Fibroblast of villous mesenchyme (primary cell): ENCODE data around the gene USF3. TPM values are rescaled to one million over a fixed set of nuclear protein-coding genes. Genes with fewer than 3 reads are reported as not detected.

Experiments
- DNase-seq: peaks from one replicate; pipeline ENCODE4 v3.0.0-alpha.2; 2010; ENCODE audit warnings: low read depth
- H3K4me3 ChIP-seq: 2 replicates; pipeline ENCODE4 v1.5.1; 2011; ENCODE audit warnings: low read depth, mild to moderate bottlenecking, low read length
- total RNA-seq: library from RNA; depleted of rRNA; stranded (reverse); fragments of >200 nt; gene quantifications from 2 replicates; pipeline ENCODE4 v1.2.3, GENCODE V29; 2012
- TF ChIP-seq, protein P1 (sequence below): IDR thresholded peaks from 2 replicates; pipeline ENCODE4 v1.5.1; 2012; ENCODE audit warnings: low read depth, mild to moderate bottlenecking, low read length; ENCODE audit not compliant: insufficient read depth

Gene USF3
- 7.7 and 12.5 TPM in 2 replicates for total RNA-seq

- H3K4me3 ChIP-seq, result peak within 1 kb of the TSS; percentile 76
- TF ChIP-seq, protein P1, sequence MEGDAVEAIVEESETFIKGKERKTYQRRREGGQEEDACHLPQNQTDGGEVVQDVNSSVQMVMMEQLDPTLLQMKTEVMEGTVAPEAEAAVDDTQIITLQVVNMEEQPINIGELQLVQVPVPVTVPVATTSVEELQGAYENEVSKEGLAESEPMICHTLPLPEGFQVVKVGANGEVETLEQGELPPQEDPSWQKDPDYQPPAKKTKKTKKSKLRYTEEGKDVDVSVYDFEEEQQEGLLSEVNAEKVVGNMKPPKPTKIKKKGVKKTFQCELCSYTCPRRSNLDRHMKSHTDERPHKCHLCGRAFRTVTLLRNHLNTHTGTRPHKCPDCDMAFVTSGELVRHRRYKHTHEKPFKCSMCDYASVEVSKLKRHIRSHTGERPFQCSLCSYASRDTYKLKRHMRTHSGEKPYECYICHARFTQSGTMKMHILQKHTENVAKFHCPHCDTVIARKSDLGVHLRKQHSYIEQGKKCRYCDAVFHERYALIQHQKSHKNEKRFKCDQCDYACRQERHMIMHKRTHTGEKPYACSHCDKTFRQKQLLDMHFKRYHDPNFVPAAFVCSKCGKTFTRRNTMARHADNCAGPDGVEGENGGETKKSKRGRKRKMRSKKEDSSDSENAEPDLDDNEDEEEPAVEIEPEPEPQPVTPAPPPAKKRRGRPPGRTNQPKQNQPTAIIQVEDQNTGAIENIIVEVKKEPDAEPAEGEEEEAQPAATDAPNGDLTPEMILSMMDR, result no peak
- peak; percentile 55 for DNase-seq
Observed at GRCh38 chr3:113695786-113696645, at the start of gene USF3. TSS of gene USF3 (minus strand) at chr3:113696642. CDS start at chr3:113674878, 21,764 bp downstream.

- TF ChIP-seq, protein P1, result peak; percentile 52
Observed at GRCh38 chr3:113745756-113746547, 49.5 kb upstream of the USF3 start, which contains the start of gene NAA50. TSS of gene NAA50 (minus strand) at chr3:113746249. CDS start at chr3:113745949, 300 bp downstream.

DNA sequence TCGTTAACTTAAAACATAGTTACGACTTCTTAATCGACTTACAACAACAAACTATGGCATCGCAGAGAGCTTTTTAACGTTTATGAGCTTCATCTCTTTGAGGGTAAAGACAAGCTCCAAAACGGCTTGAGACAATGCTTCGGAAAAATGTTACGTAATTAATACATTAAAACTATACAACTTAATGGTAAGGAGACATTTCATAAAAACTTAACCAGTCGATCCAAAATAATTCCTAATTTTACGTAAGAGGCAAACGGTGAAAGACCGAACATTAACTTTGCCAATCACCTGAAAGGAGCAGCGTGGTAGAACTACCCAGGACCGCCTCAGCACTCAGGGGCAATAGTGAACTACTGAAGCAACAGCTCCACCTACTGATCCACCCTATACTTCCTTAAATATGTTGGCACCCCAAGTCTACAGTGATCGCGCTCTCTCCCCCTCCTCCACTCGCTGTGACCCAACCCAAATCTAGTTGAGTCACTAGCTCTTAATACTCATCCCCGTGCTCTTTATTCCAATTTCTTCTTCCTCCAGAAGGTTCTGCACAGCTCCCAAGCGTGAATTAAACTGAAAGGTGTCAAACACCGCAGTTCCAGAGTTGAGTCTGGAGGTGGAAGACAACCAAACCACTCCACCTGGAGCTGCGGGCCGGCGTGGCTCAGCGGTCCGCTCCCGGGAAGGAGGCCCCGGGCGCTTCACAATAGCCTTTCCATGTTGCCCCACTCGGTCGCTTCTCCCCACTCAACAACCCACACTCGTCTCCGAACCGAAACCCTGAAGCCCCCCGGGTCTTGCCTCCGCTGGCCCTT lies 48.7 kb upstream of the USF3 start:
- H3K4me3 ChIP-seq, result peak overlapping the region; percentile 100
- TF ChIP-seq, protein P1, result peak; percentile 67
- peak; percentile 90 for DNase-seq

More at GRCh38 chr3:113745756-113746547, 49.5 kb upstream of the USF3 start, which contains the start of gene NAA50:
- DNase-seq, result peak; percentile 97
- H3K4me3 ChIP-seq, result peak within 1 kb of the TSS; percentile 100

- peak overlapping the region; percentile 100 for H3K4me3 ChIP-seq
- no peak for DNase-seq
- TF ChIP-seq, protein P1, result no peak
Observed at GRCh38 chr3:113743006-113743630, 46.7 kb upstream of the USF3 start.

DNA sequence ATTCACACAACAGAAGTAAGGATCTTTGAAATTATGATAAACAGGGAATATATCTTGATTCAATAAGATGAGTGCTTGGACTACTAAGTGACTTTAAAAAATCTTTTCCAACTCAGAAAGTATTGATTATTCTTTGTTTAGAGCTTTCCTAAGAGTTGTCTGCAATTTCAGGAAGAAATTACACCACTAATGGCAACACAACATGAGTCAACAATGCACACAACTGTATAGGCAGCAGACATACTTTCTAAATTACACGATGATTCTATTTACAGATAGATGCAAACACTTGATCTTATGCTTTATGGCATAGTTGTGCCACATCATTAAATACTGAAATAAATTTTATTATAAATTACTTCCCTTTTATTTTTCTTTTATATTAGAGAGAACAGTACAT lies 45.2 kb upstream of the USF3 start:
- H3K4me3 ChIP-seq, result no peak overlapping the region
- TF ChIP-seq, protein P1, result no peak
- peak; percentile 34 for DNase-seq

- no peak for DNase-seq
- no peak overlapping the region for H3K4me3 ChIP-seq
- TF ChIP-seq, protein P1, result no peak
Observed at GRCh38 chr3:113741086-113741485, 44.6 kb upstream of the USF3 start.
